ENCODE data around the gene UROS. TPM values are rescaled to one million over a fixed set of nuclear protein-coding genes. Genes with fewer than 3 reads are reported as not detected.
A peak's percentile ranks its signal among the peaks of the same experiment; 100 is the strongest.

UROS gene
- total RNA-seq, 4 donors from 2014 or later: 29.7 to 46.5 (median 36.4) TPM

- H3K4me1 ChIP-seq: no peaks in the 10 kb centered on the region
- no peak overlapping the region for H3K4me3 ChIP-seq
- peaks cover 44 to 98% (median 76%) of the 10 kb centered on the region in 4 donors for H3K36me3 ChIP-seq
- intact Hi-C loops (cut with DNase I): no loop called here
- WGBS: 94% methylated on average over 4 of the region's 4 CpGs
- no peaks in the 10 kb centered on the region for H3K9me3 ChIP-seq
- TF ChIP-seq POLR2AphosphoS5 (IDR thresholded peaks at IDR 0.05) (no peak), CTCF (IDR thresholded peaks at IDR 0.05) (no peak), EP300 (IDR thresholded peaks at IDR 0.05) (no peak), POLR2A (IDR thresholded peaks at IDR 0.05; ENCODE audit: low read depth) (no peak)
- peak; percentile 53 for DNase-seq (ENCODE audit: extremely low spot score)
- H3K27me3 ChIP-seq: no peaks in the 10 kb centered on the region
- no peak overlapping the region for H3K27ac ChIP-seq (replicated peaks in 1 of 4)
Measured at GRCh38 chr10:125757742-125758141, 65.3 kb downstream of the UROS start.

- H3K4me3 ChIP-seq: no peak overlapping the region
- no peak for TF ChIP-seq POLR2AphosphoS5 (IDR thresholded peaks at IDR 0.05)
- TF ChIP-seq POLR2A (IDR thresholded peaks at IDR 0.05; ENCODE audit: low read depth): no peak
- no peak for TF ChIP-seq EP300 (IDR thresholded peaks at IDR 0.05)
- no peak for TF ChIP-seq CTCF (IDR thresholded peaks at IDR 0.05)
- DNase-seq (ENCODE audit: extremely low spot score): no peak
- H3K4me1 ChIP-seq: no peaks in the 10 kb centered on the region
- H3K27ac ChIP-seq (replicated peaks in 1 of 4): no peak overlapping the region
- peaks cover 49 to 98% (median 79%) of the 10 kb centered on the region in 4 donors for H3K36me3 ChIP-seq
- H3K9me3 ChIP-seq: no peaks in the 10 kb centered on the region
- 89% methylated on average over 5 of the region's 5 CpGs for WGBS
- no peaks in the 10 kb centered on the region for H3K27me3 ChIP-seq
- intact Hi-C loops (cut with DNase I): no loop called here
Measured at GRCh38 chr10:125756853-125757487, 66.1 kb downstream of the UROS start.

GRCh38 chr10:125756196-125756595 is 66.9 kb downstream of the UROS start:
- no peak for DNase-seq (ENCODE audit: extremely low spot score)
- WGBS: 83% methylated on average over 5 of the region's 5 CpGs
- Histone ChIP-seq H3K27me3 (no peaks in the 10 kb centered on the region), H3K27ac (replicated peaks in 1 of 4) (no peak overlapping the region), H3K4me1 (no peaks in the 10 kb centered on the region), H3K9me3 (no peaks in the 10 kb centered on the region), H3K4me3 (no peak overlapping the region), H3K36me3 (peaks cover 55 to 99% (median 83%) of the 10 kb centered on the region in 4 donors)
- TF ChIP-seq CTCF (IDR thresholded peaks at IDR 0.05) (no peak), POLR2AphosphoS5 (IDR thresholded peaks at IDR 0.05) (no peak), EP300 (IDR thresholded peaks at IDR 0.05) (no peak), POLR2A (IDR thresholded peaks at IDR 0.05; ENCODE audit: low read depth) (no peak)
- intact Hi-C loops (cut with DNase I): no loop called here

DNA sequence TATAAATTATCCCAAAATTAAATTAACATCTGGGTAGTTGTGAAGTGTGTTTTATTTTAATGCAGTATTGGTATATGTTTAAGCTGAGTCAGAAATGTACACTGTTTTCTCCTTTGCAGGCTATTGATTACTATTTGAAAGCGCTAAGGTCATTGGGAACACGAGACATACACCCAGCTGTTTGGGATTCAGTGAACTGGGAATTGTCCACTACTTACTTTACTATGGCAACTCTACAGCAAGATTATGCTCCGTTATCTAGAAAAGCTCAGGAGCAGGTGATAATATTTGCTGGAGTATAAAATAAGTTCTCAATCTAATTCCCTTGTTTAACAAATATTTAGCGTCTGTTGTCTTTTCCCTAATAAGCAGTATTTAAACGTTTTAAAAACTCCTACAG is 75.6 kb downstream of the UROS start:
- Histone ChIP-seq H3K27ac (replicated peaks in 1 of 4) (no peak overlapping the region), H3K9me3 (no peaks in the 10 kb centered on the region), H3K4me1 (no peaks in the 10 kb centered on the region), H3K27me3 (no peaks in the 10 kb centered on the region), H3K36me3 (peaks cover 68 to 100% (median 90%) of the 10 kb centered on the region in 4 donors), H3K4me3 (no peak overlapping the region)
- DNase-seq (ENCODE audit: extremely low spot score): no peak
- TF ChIP-seq POLR2A (IDR thresholded peaks at IDR 0.05; ENCODE audit: low read depth): no peak
- intact Hi-C loops (cut with DNase I): no loop called here
- whole genome bisulfite sequencing: 92% methylated on average over 5 of the region's 5 CpGs

DNA sequence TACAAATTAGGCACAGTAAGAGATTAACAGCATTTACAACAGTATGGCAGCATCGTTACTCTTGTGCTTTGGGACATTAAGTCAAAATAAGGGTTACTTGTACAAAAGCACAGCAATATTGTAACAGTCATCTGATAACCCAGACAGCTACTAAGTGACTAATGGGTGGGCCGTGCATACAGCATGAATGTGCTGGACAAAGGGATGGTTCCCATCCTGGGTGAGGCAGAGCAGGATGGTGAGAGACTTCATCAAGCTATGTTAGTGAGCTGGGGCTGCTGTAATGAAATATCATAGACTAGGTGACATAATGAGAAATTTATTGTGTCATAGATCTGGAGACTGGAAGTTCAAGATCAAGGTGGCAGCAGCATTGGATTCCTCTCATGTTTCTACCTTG is 78.1 kb downstream of the UROS start:
- H3K9me3 ChIP-seq: no peaks in the 10 kb centered on the region
- no peaks in the 10 kb centered on the region for H3K27me3 ChIP-seq
- no peak overlapping the region for H3K27ac ChIP-seq (replicated peaks in 1 of 4)
- no peak for TF ChIP-seq CTCF (IDR thresholded peaks at IDR 0.05)
- no peak for TF ChIP-seq POLR2AphosphoS5 (IDR thresholded peaks at IDR 0.05)
- no peak for TF ChIP-seq POLR2A (IDR thresholded peaks at IDR 0.05; ENCODE audit: low read depth)
- TF ChIP-seq EP300 (IDR thresholded peaks at IDR 0.05): no peak
- 89% methylated on average over 2 of the region's 2 CpGs for WGBS
- no peak overlapping the region for H3K4me3 ChIP-seq
- intact Hi-C loops (cut with DNase I): no loop called here
- peaks cover 72 to 100% (median 88%) of the 10 kb centered on the region in 4 donors for H3K36me3 ChIP-seq
- H3K4me1 ChIP-seq: no peaks in the 10 kb centered on the region
- DNase-seq (ENCODE audit: extremely low spot score): no peak
